ENCODE measurements around the gene SSNA1. TPM values are rescaled to one million over a fixed set of nuclear protein-coding genes. Genes with fewer than 3 reads are reported as not detected.

Gene SSNA1
- total RNA-seq, 3 donors from 2014 or later: 75.0 to 92.8 (median 82.7) TPM

DNA sequence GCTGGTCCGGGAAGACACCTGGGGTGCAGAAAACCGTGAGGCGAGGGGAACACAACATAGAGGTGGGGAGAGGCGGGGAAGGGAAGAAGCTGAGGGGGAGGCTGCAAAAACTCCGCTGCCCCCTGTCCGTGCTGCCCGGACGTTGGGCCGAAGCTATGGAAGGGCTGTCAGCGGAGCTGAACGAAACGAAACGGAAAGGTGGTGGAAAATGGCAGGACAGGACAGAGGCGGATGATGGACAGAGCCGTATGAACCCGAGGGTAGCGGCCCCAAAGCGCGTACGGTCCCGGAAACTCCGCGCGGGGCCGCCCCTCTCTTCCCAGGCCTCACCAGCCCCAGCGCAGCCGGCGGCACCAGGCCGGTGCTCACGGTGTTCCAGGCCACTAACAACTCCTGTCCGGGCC, 388 bp upstream of the SSNA1 start:
- peaks cover 28 to 31% of the 10 kb centered on the region in 2 donors for H3K4me1 ChIP-seq
- DNase-seq (ENCODE audit: low spot score in 2 of 2): no peak
- peak overlapping the region; percentile 96 to 100 (median 99) for H3K4me3 ChIP-seq
- TF ChIP-seq, protein P1, sequence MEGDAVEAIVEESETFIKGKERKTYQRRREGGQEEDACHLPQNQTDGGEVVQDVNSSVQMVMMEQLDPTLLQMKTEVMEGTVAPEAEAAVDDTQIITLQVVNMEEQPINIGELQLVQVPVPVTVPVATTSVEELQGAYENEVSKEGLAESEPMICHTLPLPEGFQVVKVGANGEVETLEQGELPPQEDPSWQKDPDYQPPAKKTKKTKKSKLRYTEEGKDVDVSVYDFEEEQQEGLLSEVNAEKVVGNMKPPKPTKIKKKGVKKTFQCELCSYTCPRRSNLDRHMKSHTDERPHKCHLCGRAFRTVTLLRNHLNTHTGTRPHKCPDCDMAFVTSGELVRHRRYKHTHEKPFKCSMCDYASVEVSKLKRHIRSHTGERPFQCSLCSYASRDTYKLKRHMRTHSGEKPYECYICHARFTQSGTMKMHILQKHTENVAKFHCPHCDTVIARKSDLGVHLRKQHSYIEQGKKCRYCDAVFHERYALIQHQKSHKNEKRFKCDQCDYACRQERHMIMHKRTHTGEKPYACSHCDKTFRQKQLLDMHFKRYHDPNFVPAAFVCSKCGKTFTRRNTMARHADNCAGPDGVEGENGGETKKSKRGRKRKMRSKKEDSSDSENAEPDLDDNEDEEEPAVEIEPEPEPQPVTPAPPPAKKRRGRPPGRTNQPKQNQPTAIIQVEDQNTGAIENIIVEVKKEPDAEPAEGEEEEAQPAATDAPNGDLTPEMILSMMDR (IDR thresholded peaks at IDR 0.05): no peak
- intact Hi-C loops (cut with DNase I; ENCODE audit: low total_unique reads): no loop called here
- no peaks in the 10 kb centered on the region for H3K36me3 ChIP-seq
- no peaks in the 10 kb centered on the region for H3K27me3 ChIP-seq
- H3K9me3 ChIP-seq: no peaks in the 10 kb centered on the region
- H3K27ac ChIP-seq: peak overlapping the region; percentile 92 to 99

DNA sequence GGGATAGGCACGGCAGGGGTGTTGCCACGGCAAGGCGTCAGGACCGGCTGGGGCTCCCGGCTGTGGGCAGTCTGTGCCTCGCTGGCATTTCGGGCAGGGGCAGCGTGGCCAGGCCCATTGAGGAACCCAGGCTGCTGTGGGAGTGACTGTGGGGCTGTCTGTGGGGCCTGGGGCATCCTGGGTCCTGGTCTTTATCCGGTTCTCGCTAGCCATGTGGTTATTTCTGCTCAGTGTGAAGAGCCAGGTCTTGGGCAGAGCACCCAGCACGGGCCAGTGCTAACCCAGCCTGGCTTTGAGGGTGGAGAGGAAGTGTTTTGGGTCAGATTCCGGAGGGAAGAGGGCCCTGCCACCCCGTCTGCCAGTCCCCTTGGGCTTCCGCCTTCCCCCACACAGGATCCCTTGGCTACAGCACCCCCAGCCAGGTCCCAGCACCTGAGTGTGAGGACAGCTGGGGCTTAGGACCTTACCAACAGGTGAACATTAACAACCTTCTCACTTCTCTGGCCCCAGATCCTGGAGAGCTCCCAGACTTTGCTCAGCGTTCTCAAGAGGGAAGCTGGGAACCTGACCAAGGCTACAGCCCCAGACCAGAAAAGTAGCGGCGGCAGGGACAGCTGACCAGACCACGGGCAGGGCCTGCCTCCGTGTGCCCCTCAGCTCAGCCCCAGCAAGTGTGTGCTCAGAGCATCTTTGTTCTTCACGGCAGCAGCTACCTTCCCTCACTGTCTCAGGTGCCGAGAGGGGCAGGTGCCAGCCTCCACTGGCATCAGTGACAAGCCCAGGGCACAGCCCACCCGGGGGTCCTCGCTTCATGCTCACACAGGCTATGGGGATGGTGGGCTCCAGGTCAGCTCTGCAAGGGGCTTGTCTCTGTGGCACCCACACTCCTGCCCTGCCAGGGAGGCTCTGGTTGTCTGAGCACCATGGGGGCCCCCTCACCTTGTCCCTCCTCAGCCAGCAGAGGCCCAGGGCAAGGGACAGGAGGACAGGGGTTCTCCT, 1.1 kb downstream of the SSNA1 start:
- intact Hi-C loops (cut with DNase I; ENCODE audit: low total_unique reads): no loop called here
- Histone ChIP-seq H3K4me1 (peaks cover 28 to 34% of the 10 kb centered on the region in 2 donors), H3K36me3 (no peaks in the 10 kb centered on the region), H3K27me3 (no peaks in the 10 kb centered on the region), H3K27ac (peak overlapping the region; percentile 92 to 99), H3K4me3 (peak overlapping the region; percentile 96 to 100 (median 99)), H3K9me3 (no peaks in the 10 kb centered on the region)
- TF ChIP-seq, protein P1 (IDR thresholded peaks at IDR 0.05): peak in 1 of 3 donors; percentile 24
- TF ChIP-seq POLR2AphosphoS5 (IDR thresholded peaks at IDR 0.05) (no peak), POLR2A (IDR thresholded peaks at IDR 0.05) (no peak)
- DNase-seq (ENCODE audit: low spot score in 2 of 2): no peak

DNA sequence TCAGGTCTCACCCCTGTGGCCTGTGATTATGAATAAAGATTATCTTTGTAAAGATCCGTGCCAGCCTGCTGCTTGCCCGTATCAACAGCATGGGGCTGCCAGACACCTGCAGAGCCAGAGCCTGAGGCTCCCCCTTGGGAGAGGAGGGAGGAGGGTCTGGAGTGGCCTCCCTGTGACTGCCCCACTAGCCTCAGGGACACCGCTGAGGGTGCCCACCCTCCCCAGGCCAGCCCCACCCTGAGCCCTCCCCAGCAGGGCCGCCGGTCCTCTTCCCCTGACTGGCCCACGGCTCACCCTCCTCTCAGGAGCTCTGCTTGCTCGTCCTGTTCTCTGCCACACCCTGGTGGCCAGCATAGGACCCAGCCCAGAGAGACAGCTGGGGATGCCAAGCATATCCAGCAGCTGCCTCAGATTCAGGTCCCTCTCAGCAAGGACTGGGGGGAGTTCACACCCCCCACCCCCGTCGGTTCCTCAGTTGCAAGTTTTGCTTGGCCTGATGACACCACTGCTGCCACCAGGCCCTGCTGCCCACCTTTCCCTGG, 1.9 kb downstream of the SSNA1 start:
- no peak for DNase-seq (ENCODE audit: low spot score in 2 of 2)
- intact Hi-C loops (cut with DNase I; ENCODE audit: low total_unique reads): no loop called here
- H3K27ac ChIP-seq: peak overlapping the region; percentile 92 to 99
- H3K4me1 ChIP-seq: peaks cover 28 to 42% of the 10 kb centered on the region in 2 donors
- H3K36me3 ChIP-seq: no peaks in the 10 kb centered on the region
- no peaks in the 10 kb centered on the region for H3K27me3 ChIP-seq
- TF ChIP-seq, protein P1 (IDR thresholded peaks at IDR 0.05): no peak
- TF ChIP-seq POLR2AphosphoS5 (IDR thresholded peaks at IDR 0.05) (no peak), POLR2A (IDR thresholded peaks at IDR 0.05) (no peak)
- no peaks in the 10 kb centered on the region for H3K9me3 ChIP-seq
- peak overlapping the region in 2 of 3 donors; percentile 99 to 100 for H3K4me3 ChIP-seq

GRCh38 chr9:137191245-137191644, 2.8 kb downstream of the SSNA1 start:
- Histone ChIP-seq H3K4me3 (no peak overlapping the region), H3K36me3 (no peaks in the 10 kb centered on the region), H3K27ac (no peak overlapping the region), H3K4me1 (peaks cover 27 to 43% of the 10 kb centered on the region in 2 donors), H3K9me3 (no peaks in the 10 kb centered on the region), H3K27me3 (no peaks in the 10 kb centered on the region)
- intact Hi-C loops (cut with DNase I; ENCODE audit: low total_unique reads): no loop called here
- TF ChIP-seq, protein P1 (IDR thresholded peaks at IDR 0.05): no peak
- TF ChIP-seq POLR2AphosphoS5 (IDR thresholded peaks at IDR 0.05): no peak
- TF ChIP-seq POLR2A (IDR thresholded peaks at IDR 0.05): no peak
- no peak for DNase-seq (ENCODE audit: low spot score in 2 of 2)

Data from breast epithelium (tissue), 4 donors.